ENCODE data around the gene CXXC4.

GRCh38 chr4:104519588-104519987 is 24.9 kb upstream of the CXXC4 start:
- TF ChIP-seq CTCF (conservative IDR thresholded peaks at IDR 0.05 in 1 of 2, IDR thresholded peaks at IDR 0.05 in 1 of 2; ENCODE audit: extremely low read depth in 1 of 2, insufficient read depth in 1 of 2, low read depth in 1 of 2, low read length in 2 of 2) (no peak), EZH2 (IDR thresholded peaks at IDR 0.05; ENCODE audit: borderline replicate concordance, low read length) (no peak)

All from mammary epithelial cell (primary cell).